ENCODE measurements around the gene BCAP29. TPM values are rescaled to one million over a fixed set of nuclear protein-coding genes. Genes with fewer than 3 reads are reported as not detected.

BCAP29 gene
- total and polyA plus RNA-seq, 9 of the 15 experiments (the other 6 are each of a cell fraction or from before 2014, with no cell fraction given): 63.4 to 137 (median 79.7) TPM

GRCh38 chr7:107563081-107563774 lies 16.8 kb upstream of the BCAP29 start:
- Histone ChIP-seq H3K4me1 (replicated peaks in 1 of 2; ENCODE audit: control insufficient read depth in 2 of 2, insufficient read depth in 2 of 2, low read length in 2 of 2) (peaks cover 10 to 27% of the 10 kb centered on the region in 2 experiments; a peak in 4 of 5 replicates), H3K27ac (ENCODE audit: extremely low read depth, low read depth, low read length) (peak overlapping the region; percentile 81), H3K9me1 (ENCODE audit: control insufficient read depth, insufficient read depth, low read length) (no peaks in the 10 kb centered on the region), H3K36me3 (ENCODE audit: control insufficient read depth, insufficient read depth, low read length) (peaks cover 29% of the 10 kb centered on the region), H4K20me1 (replicated peaks; ENCODE audit: control insufficient read depth, insufficient read depth, low read length) (peaks cover 6% of the 10 kb centered on the region; the same call in 1 of the 2 replicates), H3K9ac (ENCODE audit: insufficient read depth in 1 of 2, low read depth in 2 of 2, low read length in 2 of 2) (peak overlapping the region; percentile 92 to 99), H3K4me3 (peak overlapping the region; percentile 74), H3K9me3 (replicated peaks; ENCODE audit: control insufficient read depth, insufficient read depth, low read depth, low read length) (no peaks in the 10 kb centered on the region), H2AFZ (ENCODE audit: low read depth, low read length) (peak overlapping the region; percentile 98), H3K4me2 (ENCODE audit: insufficient read depth, low read length) (peak overlapping the region; percentile 89), H3K79me2 (ENCODE audit: control insufficient read depth, insufficient read depth, low read length) (peaks cover 70% of the 10 kb centered on the region), H3K27me3 (ENCODE audit: control insufficient read depth in 2 of 2, insufficient read depth in 2 of 2, low read length in 2 of 2) (no peaks in the 10 kb centered on the region)
- in situ Hi-C loops (cut with MboI): no loop called here
- intact Hi-C loops (cut with micrococcal nuclease): loop anchor here (5.0 kb wide), 1 partner anchor 101 kb away; no protein-coding TSS in a partner anchor
- peak; percentile 86 for ATAC-seq
- ChIA-PET POLR2A (interaction anchor here (0.6 to 3.7 kb wide), 13 partner anchors 9 to 394 kb away, joined by 3 to 16 read pairs (median 5); partner anchors contain the start of genes BCAP29 and HBP1), CTCF (ENCODE audit: low intra/inter-chr PET ratio) (no interaction called here)
- no peak for FAIRE-seq
- BruUV-seq (replicated peaks): no TSS peak
- peak; percentile 66 to 76 (median 73) for DNase-seq (ENCODE audit: extremely low read depth in 1 of 4, low spot score in 3 of 4)
- under 1% methylated on average over 21 of the region's 21 CpGs for WGBS (ENCODE audit: insufficient coverage, low coverage, missing lambda C conversion rate)
- TF ChIP-seq SMARCC2 (IDR thresholded peaks at IDR 0.05; ENCODE audit: low read depth): no peak
- TF ChIP-seq CREB3L1 (IDR thresholded peaks at IDR 0.05; ENCODE audit: borderline replicate concordance, low read depth): peak; percentile 99
- peak; percentile 57; the same call in 1 of the 2 replicates for TF ChIP-seq SPI1 (IDR thresholded peaks at IDR 0.05; ENCODE audit: borderline replicate concordance, low read depth, low read length)
- no peak for TF ChIP-seq ZNF395 (CRISPR knock-in tag; IDR thresholded peaks at IDR 0.05)
- TF ChIP-seq TOE1 (IDR thresholded peaks at IDR 0.05; ENCODE audit: borderline replicate concordance): peak; percentile 89; the same call in 1 of the 2 replicates
- no peak for TF ChIP-seq TOE1 (CRISPR knock-in tag; IDR thresholded peaks at IDR 0.05; ENCODE audit: borderline replicate concordance, low read depth)
- 0 out of 2 replicates have a peak, but pooled peaks have one; percentile 10 for TF ChIP-seq NFRKB (IDR thresholded peaks at IDR 0.05; ENCODE audit: low read depth)
- TF ChIP-seq FOXP1 (CRISPR knock-in tag; IDR thresholded peaks at IDR 0.05): 0 out of 2 replicates have a peak, but pooled peaks have one; percentile 50
- no peak for TF ChIP-seq RBM15 (IDR thresholded peaks at IDR 0.05; ENCODE audit: insufficient read depth, low read length)
- TF ChIP-seq NFYB (IDR thresholded peaks at IDR 0.05; ENCODE audit: extremely low read depth, insufficient read length): no peak
- TF ChIP-seq HDAC1 (IDR thresholded peaks at IDR 0.05): peak; percentile 9 to 36; a peak in 3 of 4 replicates
- no peak for TF ChIP-seq POLR2A (conservative IDR thresholded peaks at IDR 0.05)
- no peak for TF ChIP-seq BCL6 (CRISPR knock-in tag; IDR thresholded peaks at IDR 0.05)
- peak; percentile 84; the same call in 1 of the 2 replicates for TF ChIP-seq STAT6 (CRISPR knock-in tag; IDR thresholded peaks at IDR 0.05)
